Measurements from ENCODE around the gene POLE. TPM values are rescaled to one million over a fixed set of nuclear protein-coding genes. Genes with fewer than 3 reads are reported as not detected.

Gene POLE
- total and polyA plus RNA-seq, 2 experiments from 2014 or later: 19.3 to 46.1 TPM

DNA sequence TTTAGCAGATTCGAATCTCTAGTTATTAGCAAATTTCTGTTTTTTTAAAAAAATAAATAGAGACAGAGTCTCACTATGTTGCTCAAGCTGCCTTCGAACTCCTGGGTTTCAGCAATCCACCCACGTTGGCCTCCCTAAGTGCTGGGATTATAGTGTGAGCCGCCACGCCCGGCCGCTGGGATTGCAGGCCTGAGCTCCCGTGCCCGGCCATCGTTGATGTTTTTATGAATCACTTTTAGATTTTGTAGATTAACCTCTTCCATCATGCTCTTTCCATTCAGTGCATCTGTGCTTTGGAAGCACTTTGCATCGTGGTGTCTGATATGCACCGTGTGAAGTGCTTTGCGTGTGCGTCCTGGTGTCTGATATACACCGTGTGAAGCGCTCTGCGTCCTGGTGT, 44.4 kb upstream of the POLE start:
- DNase-seq (ENCODE audit: low read depth in 1 of 2, low spot score in 1 of 2): no peak
- no peaks in the 10 kb centered on the region for H3K9me3 ChIP-seq (ENCODE audit: low read depth)
- no peak overlapping the region for H3K4me3 ChIP-seq
- peaks cover 67% of the 10 kb centered on the region for H3K36me3 ChIP-seq
- TF ChIP-seq, protein P1, sequence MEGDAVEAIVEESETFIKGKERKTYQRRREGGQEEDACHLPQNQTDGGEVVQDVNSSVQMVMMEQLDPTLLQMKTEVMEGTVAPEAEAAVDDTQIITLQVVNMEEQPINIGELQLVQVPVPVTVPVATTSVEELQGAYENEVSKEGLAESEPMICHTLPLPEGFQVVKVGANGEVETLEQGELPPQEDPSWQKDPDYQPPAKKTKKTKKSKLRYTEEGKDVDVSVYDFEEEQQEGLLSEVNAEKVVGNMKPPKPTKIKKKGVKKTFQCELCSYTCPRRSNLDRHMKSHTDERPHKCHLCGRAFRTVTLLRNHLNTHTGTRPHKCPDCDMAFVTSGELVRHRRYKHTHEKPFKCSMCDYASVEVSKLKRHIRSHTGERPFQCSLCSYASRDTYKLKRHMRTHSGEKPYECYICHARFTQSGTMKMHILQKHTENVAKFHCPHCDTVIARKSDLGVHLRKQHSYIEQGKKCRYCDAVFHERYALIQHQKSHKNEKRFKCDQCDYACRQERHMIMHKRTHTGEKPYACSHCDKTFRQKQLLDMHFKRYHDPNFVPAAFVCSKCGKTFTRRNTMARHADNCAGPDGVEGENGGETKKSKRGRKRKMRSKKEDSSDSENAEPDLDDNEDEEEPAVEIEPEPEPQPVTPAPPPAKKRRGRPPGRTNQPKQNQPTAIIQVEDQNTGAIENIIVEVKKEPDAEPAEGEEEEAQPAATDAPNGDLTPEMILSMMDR (IDR thresholded peaks at IDR 0.05; ENCODE audit: low read depth, low read length): no peak
- H3K27me3 ChIP-seq: no peaks in the 10 kb centered on the region
- no peaks in the 10 kb centered on the region for H3K4me1 ChIP-seq (ENCODE audit: low read depth)
- no peak overlapping the region for H3K27ac ChIP-seq

DNA sequence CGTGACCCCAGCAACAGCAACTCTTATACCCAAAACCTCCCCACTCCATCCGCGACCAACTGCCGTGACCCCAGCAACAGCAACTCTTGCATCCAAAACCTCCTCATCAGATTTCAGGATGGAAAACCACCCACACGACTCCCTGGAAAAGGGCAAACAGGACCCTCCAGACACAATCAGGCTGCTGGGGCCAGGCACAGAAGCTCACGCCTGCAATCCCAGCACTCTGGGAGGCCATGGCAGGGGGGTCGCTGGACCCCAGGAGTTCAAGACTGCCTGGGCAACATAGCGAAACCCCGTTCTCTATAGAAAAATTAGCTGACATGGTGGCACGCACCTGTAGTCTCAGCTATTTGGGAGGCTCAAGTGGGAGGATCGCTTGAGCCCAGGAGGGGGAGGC, 43.2 kb upstream of the POLE start:
- Histone ChIP-seq H3K36me3 (peaks cover 69% of the 10 kb centered on the region), H3K9me3 (ENCODE audit: low read depth) (no peaks in the 10 kb centered on the region), H3K27me3 (no peaks in the 10 kb centered on the region), H3K27ac (no peak overlapping the region), H3K4me3 (no peak overlapping the region), H3K4me1 (ENCODE audit: low read depth) (no peaks in the 10 kb centered on the region)
- no peak for DNase-seq (ENCODE audit: low read depth in 1 of 2, low spot score in 1 of 2)
- TF ChIP-seq, protein P1 (IDR thresholded peaks at IDR 0.05; ENCODE audit: low read depth, low read length): no peak

DNA sequence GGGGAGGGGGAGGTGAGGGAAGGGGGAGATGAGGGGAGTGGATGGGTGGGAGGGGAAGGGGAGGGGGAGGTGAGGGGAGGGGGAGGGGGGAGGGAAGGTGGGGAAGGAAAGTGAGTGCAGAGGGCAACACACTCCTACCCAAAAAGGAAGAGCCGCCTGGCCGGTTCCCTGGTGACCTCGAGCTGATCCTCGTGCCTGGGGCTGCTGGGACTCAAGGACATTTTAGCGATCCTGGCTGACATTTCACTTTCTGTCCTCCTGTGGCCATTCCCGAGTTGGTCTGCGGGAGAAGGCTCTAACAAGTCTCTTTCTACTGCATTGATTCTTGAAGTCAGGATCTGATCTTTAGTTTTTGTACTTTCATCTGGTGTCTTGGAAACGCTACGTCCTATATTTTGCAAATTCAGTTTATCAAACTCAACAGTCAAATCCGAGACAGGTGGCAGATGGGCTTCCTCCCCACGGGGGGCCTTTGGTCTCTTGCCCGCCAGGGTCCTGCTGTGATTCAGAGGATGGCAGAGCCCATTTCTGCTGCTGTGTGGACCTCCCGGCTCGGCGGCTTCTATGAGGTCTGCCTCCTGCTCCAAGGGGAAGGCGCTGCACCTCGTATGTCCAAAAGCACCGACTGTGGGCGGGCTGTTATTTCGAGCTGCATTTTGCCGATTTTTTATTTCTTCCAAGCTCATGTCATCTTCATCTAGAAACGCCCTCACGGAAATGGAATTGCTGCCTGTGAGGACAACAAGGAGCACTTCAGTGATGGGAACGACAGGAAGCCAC, 42.6 kb upstream of the POLE start:
- Histone ChIP-seq H3K36me3 (peaks cover 66% of the 10 kb centered on the region), H3K4me3 (no peak overlapping the region), H3K27ac (no peak overlapping the region), H3K9me3 (ENCODE audit: low read depth) (no peaks in the 10 kb centered on the region), H3K4me1 (ENCODE audit: low read depth) (no peaks in the 10 kb centered on the region), H3K27me3 (no peaks in the 10 kb centered on the region)
- TF ChIP-seq, protein P1 (IDR thresholded peaks at IDR 0.05; ENCODE audit: low read depth, low read length): no peak
- no peak for DNase-seq (ENCODE audit: low read depth in 1 of 2, low spot score in 1 of 2)

DNA sequence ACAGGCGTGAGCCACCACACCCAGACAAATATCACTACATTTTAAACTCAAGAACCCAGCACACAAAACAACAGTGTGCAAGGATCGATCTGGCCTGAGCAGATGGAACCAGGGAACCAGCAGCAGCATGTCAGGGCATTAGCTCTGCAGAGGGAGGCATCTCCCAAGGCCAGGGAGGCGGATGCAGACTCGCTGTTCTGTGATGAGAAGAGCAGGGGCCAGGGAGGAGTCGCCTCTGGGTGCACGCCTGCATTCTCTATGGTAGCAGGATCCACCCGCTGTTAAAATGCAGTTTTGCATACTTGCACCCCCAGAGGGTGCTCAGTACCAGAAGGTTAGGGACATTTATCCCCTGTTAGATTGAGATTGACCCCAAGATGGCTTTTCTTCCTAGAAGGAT, 41.4 kb upstream of the POLE start:
- TF ChIP-seq, protein P1 (IDR thresholded peaks at IDR 0.05; ENCODE audit: low read depth, low read length): no peak

GRCh38 chr12:132727091-132727794, 40.1 kb upstream of the POLE start:
- Histone ChIP-seq H3K27ac (no peak overlapping the region), H3K36me3 (peaks cover 70% of the 10 kb centered on the region), H3K27me3 (no peaks in the 10 kb centered on the region), H3K4me3 (no peak overlapping the region), H3K9me3 (ENCODE audit: low read depth) (no peaks in the 10 kb centered on the region), H3K4me1 (ENCODE audit: low read depth) (no peaks in the 10 kb centered on the region)
- DNase-seq (ENCODE audit: low read depth in 1 of 2, low spot score in 1 of 2): no peak
- TF ChIP-seq, protein P1 (IDR thresholded peaks at IDR 0.05; ENCODE audit: low read depth, low read length): no peak

More for the DNA sequence above, 41.4 kb upstream of the POLE start:
- no peak for DNase-seq (ENCODE audit: low read depth in 1 of 2, low spot score in 1 of 2)
- no peaks in the 10 kb centered on the region for H3K4me1 ChIP-seq (ENCODE audit: low read depth)
- H3K4me3 ChIP-seq: no peak overlapping the region
- no peaks in the 10 kb centered on the region for H3K27me3 ChIP-seq
- H3K9me3 ChIP-seq (ENCODE audit: low read depth): no peaks in the 10 kb centered on the region
- no peak overlapping the region for H3K27ac ChIP-seq
- peaks cover 64% of the 10 kb centered on the region for H3K36me3 ChIP-seq

Data from cardiac muscle cell (in vitro differentiated cells and primary cell).